Subcutaneous abdominal adipose tissue (tissue), 5 donors: ENCODE data around the gene PPP1R14C.

ENCODE experiments used
- H3K27ac ChIP-seq: one replicate; pipeline ENCODE4 v1.7.0; 2013; ENCODE audit warnings: low read depth, mild to moderate bottlenecking, inconsistent platforms, low read length, moderate library complexity
- H3K27me3 ChIP-seq, 5 donors: one replicate each; pipeline ENCODE4 v1.7.0; 2013; ENCODE audit warnings: low read length in 5 of 5, inconsistent platforms in 1 of 5; ENCODE audit not compliant: control insufficient read depth in 5 of 5, insufficient read depth in 4 of 5
- H3K36me3 ChIP-seq, 5 donors: one replicate each; pipeline ENCODE4 v1.7.0; 2013; ENCODE audit warnings: low read length in 5 of 5; ENCODE audit not compliant: control insufficient read depth in 5 of 5, insufficient read depth in 5 of 5
- H3K4me1 ChIP-seq, 5 donors: one replicate each; pipeline ENCODE4 v1.7.0; 2013; ENCODE audit warnings: low read length in 5 of 5, mild to moderate bottlenecking in 3 of 5, moderate library complexity in 1 of 5; ENCODE audit not compliant: control insufficient read depth in 5 of 5, insufficient read depth in 5 of 5
- H3K4me3 ChIP-seq, 5 donors: one replicate each; pipeline ENCODE4 v1.7.0; 2013; ENCODE audit warnings: low read length in 5 of 5, low read depth in 1 of 5
- H3K9ac ChIP-seq, 5 donors: one replicate each; pipeline ENCODE4 v1.7.0; 2013; ENCODE audit warnings: low read length in 5 of 5, mild to moderate bottlenecking in 4 of 5, moderate library complexity in 3 of 5
- H3K9me3 ChIP-seq, 5 donors: one replicate each; pipeline ENCODE4 v1.7.0; 2013; ENCODE audit warnings: low read length in 5 of 5; ENCODE audit not compliant: control insufficient read depth in 5 of 5
- donor health status: healthy.
- donor health status: healthy.
- donor health status: healthy.
- donor health status: healthy.
- donor health status: healthy.

Gene PPP1R14C

DNA sequence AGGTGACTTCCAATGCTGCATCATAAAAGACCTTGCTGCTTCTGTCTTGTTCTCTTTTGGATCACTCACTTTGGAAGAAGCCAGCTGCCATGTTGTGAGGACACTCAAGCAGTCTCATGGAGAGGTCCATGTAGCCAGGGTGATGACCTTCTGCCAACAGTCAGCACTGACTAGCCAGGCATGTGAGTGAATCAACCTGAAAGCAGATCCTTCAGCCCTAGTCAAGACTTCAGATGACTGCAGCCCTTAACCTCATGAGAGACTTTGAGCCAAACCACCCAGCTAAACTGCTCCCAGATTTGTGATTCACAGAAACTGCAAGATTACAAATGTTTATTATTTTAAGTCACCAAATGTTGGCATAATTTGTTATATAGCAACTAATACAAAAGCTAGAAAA, 140.0 kb downstream of the PPP1R14C start:
- Histone ChIP-seq H3K27me3 (peaks cover 0 to 11% (median 3%) of the 10 kb centered on the region in 5 donors), H3K4me3 (no peak overlapping the region), H3K4me1 (no peaks in the 10 kb centered on the region), H3K9ac (no peak overlapping the region), H3K27ac (no peak overlapping the region), H3K9me3 (peaks cover 0 to 11% (median 2%) of the 10 kb centered on the region in 5 donors), H3K36me3 (no peaks in the 10 kb centered on the region)

DNA sequence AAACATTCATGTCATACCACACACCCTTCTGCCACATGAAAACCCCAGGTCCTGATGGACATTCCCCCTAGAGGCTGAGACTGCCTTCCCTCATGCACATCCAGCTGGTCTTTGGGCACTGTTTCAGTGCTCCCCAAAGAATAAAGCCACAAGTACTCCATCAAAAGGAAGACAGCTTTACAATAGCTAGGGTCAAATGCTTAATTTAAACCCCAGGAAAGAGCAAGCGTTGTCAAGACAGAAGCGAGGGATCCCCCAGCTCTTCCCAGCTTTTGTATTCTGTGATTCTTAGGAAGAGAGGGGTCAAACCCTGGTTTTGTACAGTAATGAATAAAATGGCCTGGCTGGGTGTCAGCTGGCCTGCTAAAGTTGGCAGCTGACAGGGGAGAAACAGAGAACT, 143.6 kb downstream of the PPP1R14C start:
- Histone ChIP-seq H3K4me3 (no peak overlapping the region), H3K27me3 (peaks cover 0 to 15% (median 4%) of the 10 kb centered on the region in 5 donors), H3K4me1 (no peaks in the 10 kb centered on the region), H3K36me3 (no peaks in the 10 kb centered on the region), H3K9me3 (peaks cover 0 to 11% (median 2%) of the 10 kb centered on the region in 5 donors), H3K9ac (no peak overlapping the region), H3K27ac (no peak overlapping the region)

DNA sequence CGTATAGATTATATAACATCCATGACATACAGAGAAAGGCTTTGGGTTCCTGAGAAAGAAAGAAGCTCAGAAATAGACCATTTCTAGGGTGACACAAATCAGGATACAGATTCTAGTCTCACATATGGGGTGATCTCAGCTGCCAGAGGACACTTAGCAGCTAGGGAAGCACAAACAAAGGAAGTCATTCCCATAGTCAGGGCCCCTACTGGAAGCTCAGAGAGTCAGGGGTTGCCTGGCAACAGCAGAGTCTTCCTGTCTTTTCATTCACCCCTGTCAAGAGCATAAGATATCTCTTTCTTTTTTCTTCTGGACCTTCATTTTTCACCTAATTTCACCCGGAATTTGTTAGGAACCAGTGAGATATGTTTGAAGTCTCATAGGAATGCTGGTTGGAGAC, 144.1 kb downstream of the PPP1R14C start:
- no peaks in the 10 kb centered on the region for H3K4me1 ChIP-seq
- H3K9ac ChIP-seq = no peak overlapping the region
- H3K27me3 ChIP-seq = peaks cover 0 to 15% (median 4%) of the 10 kb centered on the region in 5 donors
- H3K9me3 ChIP-seq = peaks cover 0 to 11% (median 2%) of the 10 kb centered on the region in 5 donors
- H3K36me3 ChIP-seq = no peaks in the 10 kb centered on the region
- no peak overlapping the region for H3K4me3 ChIP-seq
- H3K27ac ChIP-seq = no peak overlapping the region

DNA sequence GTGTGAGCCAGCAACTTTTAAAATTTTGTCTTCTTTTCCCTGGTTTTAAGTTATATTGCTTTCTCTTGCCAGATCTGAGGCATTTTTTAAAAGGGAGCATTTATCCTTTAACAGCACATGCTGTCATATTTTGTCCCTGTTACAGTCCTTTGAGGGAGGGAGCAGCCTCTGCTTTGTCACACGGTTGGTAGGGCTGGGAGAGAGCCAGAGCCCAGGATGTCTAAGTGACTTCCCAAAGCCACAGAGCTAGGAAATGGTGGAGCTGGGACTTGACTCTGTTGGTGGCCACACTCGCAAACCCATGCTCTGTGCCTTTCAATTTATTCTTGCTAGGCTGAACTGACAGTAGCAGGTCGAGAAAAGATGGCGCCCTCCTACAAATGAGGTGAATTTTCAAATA, 145.6 kb downstream of the PPP1R14C start:
- Histone ChIP-seq H3K9me3 (peaks cover 0 to 7% (median 0%) of the 10 kb centered on the region in 5 donors), H3K4me1 (no peaks in the 10 kb centered on the region), H3K27ac (no peak overlapping the region), H3K27me3 (peaks cover 0 to 11% (median 4%) of the 10 kb centered on the region in 5 donors), H3K4me3 (no peak overlapping the region), H3K36me3 (no peaks in the 10 kb centered on the region), H3K9ac (no peak overlapping the region)

DNA sequence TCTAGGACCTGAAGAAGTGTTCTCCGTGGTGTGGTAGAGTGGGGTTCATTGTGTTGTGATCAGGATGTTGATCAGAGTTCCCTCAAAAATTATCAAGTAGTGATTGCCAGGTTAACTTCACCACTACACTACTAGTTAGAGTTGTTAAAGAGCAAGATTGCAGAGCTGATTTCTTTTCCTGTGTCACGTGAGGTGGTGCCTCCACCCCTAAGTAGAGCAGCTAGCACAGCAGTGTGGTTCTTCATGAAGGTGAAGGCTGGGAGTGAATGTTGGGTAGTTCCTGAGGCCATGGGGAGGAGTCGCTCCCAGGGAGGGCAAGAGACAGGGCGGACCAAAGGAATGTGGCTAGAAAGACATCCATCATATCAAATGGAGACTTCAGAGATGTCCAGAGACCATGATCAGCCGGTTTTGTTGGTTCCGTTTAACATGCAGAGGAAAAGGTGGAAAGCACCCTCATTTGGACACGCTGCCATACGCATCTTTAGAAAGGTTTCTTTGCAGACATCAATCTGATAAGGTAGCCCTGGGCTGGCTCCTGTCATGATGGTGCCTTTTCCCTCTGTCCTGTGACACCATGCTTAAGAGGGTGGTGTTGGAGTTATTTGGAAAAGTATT, 146.7 kb downstream of the PPP1R14C start:
- Histone ChIP-seq H3K27me3 (peaks cover 0 to 11% (median 4%) of the 10 kb centered on the region in 5 donors), H3K4me3 (no peak overlapping the region), H3K27ac (no peak overlapping the region), H3K4me1 (peaks cover 0 to 3% (median 0%) of the 10 kb centered on the region in 5 donors), H3K9me3 (peaks cover 0 to 7% (median 0%) of the 10 kb centered on the region in 5 donors), H3K9ac (no peak overlapping the region), H3K36me3 (no peaks in the 10 kb centered on the region)

DNA sequence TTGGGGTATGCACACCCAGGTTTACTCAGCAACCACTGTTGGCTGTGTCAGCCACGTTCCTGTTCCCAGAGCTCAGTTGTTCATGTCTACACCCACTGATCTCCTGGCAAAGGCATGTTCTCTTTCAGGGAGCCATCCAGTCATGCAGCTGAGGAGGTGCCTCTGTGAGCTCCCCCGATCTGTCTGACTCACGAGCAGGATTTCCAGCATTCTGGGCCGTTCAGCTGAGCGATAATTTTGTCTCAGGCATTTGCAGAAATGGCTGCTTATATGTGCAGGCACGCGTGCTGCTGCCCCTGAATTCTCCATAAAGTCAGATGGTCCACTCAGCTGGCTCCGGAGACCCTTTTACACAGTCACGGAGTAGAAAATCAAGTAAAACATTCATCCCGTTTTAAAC, 147.6 kb downstream of the PPP1R14C start:
- peaks cover 0 to 3% (median 0%) of the 10 kb centered on the region in 5 donors for H3K4me1 ChIP-seq
- H3K27ac ChIP-seq = no peak overlapping the region
- H3K9me3 ChIP-seq = peaks cover 0 to 7% (median 0%) of the 10 kb centered on the region in 5 donors
- H3K9ac ChIP-seq = no peak overlapping the region
- H3K27me3 ChIP-seq = peaks cover 0 to 11% (median 3%) of the 10 kb centered on the region in 5 donors
- no peaks in the 10 kb centered on the region for H3K36me3 ChIP-seq
- no peak overlapping the region for H3K4me3 ChIP-seq

DNA sequence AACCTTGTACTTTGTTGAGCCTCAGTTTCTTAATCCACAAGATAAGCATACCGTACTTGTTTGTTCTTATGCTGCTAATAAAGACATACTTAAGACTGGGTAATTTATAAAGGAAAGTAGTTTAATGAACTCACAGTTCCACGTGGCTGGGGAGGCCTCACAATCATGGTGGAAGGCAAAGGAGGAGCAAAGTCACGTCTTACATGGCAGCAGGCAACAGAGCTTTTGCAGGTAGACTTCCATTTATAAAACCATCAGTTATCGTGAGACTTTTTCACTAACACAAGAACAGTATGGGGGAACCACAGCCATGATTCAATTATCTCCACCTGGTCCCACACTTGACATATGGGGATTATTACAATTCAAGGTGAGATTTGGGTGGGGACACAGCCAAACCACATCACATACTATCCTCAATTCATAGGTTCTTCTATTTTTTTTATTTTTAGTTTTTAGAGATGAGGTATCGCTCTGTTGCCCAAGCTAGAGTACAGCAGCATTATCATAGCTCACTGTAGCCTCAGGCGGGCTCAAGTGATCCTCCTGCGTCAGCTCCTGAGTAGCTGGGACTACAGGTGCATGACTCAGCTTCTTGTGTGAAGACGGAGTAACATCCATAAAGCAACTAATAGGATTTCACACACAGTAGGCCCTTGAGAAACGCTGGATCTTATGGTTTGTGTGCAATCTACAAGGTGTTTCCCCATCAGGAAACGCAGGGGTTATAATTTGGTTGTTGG, 149.3 kb downstream of the PPP1R14C start:
- H3K4me3 ChIP-seq = no peak overlapping the region
- no peaks in the 10 kb centered on the region for H3K36me3 ChIP-seq
- peaks cover 0 to 3% (median 0%) of the 10 kb centered on the region in 5 donors for H3K4me1 ChIP-seq
- peaks cover 0 to 17% (median 4%) of the 10 kb centered on the region in 5 donors for H3K27me3 ChIP-seq
- H3K9ac ChIP-seq = no peak overlapping the region
- no peak overlapping the region for H3K27ac ChIP-seq
- peaks cover 1 to 4% (median 3%) of the 10 kb centered on the region in 5 donors for H3K9me3 ChIP-seq

DNA sequence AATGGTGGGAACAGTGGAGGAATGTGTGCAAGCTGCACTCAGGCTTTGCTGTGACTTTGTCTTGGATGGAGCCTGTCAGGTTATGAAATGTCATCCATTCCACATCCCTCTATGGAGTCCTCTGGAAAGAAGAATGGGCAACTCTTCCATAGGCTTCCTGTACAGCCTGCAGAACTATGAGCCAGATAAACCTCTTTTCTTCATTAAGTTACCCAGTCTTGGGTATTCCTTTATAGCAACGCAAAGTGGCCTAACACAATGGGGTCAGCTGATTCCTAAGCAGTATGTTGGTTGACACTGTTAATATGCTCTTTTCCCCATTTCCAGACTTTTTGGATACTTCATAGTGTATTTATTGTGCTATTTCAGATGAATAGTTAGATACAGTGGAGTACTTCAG, 150.2 kb downstream of the PPP1R14C start:
- H3K27me3 ChIP-seq = peaks cover 0 to 17% (median 4%) of the 10 kb centered on the region in 5 donors
- peaks cover 8 to 13% (median 12%) of the 10 kb centered on the region in 5 donors for H3K9me3 ChIP-seq
- H3K9ac ChIP-seq = no peak overlapping the region
- no peaks in the 10 kb centered on the region for H3K36me3 ChIP-seq
- H3K4me3 ChIP-seq = no peak overlapping the region
- peaks cover 0 to 3% (median 0%) of the 10 kb centered on the region in 5 donors for H3K4me1 ChIP-seq
- no peak overlapping the region for H3K27ac ChIP-seq

DNA sequence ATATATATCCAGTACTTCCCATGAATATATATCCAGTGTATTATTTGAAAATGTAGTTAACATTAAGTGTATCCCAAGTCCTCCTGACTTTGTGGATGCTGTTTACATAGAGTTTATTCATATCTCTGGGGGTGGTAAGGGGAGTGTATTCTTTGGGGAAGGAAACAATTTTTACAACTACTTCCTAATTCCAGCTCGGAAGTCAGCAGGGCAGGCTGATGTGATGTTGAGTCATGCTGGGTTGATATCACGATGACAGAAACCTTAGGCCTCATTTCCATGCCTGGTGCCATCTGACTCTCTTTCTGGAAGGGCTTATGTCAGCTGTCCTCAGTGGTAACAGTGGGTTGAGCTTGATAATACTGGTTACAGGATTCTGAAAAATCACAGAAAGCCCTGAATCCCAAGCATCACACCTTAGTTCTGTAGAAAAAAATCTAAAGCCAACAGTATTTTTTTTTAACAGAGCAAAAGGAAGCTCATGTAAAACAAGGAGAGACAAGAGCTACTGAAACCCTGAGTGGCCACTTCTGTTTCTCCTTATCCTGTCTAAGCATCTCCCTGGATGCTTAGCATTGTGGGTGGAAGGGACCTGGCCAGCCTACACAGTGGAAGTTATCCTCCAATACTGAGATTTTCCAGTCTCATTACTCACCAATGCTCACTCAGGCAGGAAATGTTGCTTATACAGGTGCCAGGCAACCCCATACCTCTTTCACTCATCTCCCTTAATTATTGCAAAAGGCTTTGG, 150.8 kb downstream of the PPP1R14C start:
- Histone ChIP-seq H3K4me1 (peaks cover 0 to 3% (median 0%) of the 10 kb centered on the region in 5 donors), H3K9me3 (peaks cover 10 to 15% (median 15%) of the 10 kb centered on the region in 5 donors), H3K4me3 (no peak overlapping the region), H3K27ac (no peak overlapping the region), H3K36me3 (no peaks in the 10 kb centered on the region), H3K9ac (no peak overlapping the region), H3K27me3 (peaks cover 0 to 17% (median 4%) of the 10 kb centered on the region in 5 donors)
